Ramos (cell line): ENCODE measurements around the gene NAP1L5.

Source experiments
- in situ Hi-C: fragments of 300-500 bp; cut with MboI; formaldehyde crosslinking; loops from one replicate; pipeline ENCODE4 v1.14.3; 2022; ENCODE audit warnings: low sequenced_read_pairs; ENCODE audit not compliant: unreplicated experiment

NAP1L5 gene

DNA sequence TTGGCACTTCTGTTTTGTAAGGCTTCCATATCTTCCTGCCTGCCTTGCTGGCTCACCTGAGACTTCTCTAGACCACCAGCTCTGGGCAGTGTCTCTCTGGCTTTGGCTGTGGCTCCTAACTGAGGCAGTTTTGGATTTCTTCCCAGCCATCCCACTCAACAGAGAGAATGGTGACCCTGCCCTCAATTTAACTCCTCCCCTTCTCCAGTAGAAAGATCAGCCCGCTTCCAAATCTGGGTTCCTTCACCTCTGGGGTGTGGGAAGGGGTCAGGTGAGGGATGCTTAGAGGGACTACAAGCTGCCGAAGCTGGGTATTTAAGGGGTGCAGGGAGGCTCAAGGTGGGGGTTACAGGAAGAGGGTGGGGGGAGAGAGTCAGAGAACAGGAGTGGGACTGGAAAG, 23.7 kb downstream of the NAP1L5 start:
- in situ Hi-C loops, result no loop called here

DNA sequence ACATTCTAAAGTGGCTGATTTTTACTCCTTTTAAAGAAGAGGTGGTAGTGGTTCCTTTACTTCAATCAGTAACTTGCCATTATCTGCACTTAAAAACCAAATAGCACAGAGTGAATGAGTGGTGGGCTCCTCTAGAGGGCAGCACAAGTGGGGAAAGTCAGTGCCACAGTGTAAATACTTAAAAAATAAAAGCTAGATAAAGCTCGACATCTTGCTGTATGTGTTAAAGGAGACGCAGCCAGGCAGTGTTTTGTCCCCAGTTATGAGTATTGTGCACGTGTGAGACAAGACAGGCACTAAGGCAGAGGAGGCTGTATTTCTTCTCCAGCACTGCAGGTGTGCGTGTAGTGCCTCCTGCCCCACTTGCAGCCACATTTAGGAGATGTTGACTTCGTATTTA, 24.6 kb downstream of the NAP1L5 start:
- in situ Hi-C loops, result no loop called here

DNA sequence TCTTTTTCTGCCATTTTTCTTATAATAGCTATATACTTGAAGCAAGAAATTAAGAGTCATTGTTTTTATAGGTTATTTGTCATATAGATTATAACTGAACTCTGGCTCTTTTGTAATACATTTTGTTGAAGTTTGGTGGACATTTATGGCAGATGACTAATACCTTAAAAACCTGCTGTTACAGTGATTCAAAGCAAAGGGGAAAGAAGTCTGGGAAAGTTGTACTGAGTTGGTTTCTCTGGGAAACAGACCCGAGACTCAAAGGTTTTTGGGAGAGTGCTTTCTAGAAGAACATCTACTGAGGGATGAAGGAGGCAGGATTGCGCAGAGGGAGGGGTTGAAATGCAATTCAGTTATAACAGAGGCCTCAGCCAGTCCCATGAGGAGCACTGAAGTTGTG, 35.9 kb downstream of the NAP1L5 start:
- in situ Hi-C loops, result no loop called here

DNA sequence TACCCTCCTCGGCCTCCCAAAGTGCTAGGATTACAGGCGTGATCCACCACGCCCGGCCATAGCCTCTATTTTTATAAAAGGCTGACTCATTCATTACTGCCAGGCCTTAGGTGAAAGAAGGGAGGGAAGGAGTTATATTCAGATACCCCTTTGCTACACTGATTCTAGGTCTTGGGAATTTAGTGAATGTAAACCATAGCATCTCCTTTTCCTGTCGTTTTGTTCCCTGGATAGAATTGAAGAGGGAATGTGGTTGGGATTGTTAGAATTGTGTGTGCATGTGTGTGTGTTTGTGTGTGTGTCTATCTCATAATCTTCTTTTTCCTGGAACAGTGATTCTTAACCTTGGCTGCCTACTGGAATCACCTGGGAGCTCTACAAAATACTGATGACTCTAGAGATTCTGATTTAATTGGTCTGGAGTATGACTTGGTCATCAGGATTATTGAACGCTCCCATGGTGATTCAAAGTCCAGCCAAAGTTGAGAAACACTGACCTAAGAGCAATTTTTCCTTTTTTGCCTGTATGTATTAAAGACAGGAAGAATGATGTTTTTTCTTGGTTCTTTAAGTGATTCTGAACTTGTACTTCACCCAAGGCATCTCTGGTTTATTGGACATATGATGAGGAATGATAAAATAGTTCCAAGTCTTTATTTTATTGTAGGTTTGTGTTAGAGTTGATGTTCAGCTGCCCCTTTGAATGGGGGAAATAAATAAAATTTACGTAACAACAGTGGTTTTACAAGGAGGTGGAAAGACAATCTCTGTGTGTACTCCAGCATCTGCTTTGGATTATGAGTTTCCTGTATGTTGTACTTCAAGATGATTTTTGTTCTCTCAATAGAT, 37.0 kb downstream of the NAP1L5 start:
- in situ Hi-C loops, result no loop called here

DNA sequence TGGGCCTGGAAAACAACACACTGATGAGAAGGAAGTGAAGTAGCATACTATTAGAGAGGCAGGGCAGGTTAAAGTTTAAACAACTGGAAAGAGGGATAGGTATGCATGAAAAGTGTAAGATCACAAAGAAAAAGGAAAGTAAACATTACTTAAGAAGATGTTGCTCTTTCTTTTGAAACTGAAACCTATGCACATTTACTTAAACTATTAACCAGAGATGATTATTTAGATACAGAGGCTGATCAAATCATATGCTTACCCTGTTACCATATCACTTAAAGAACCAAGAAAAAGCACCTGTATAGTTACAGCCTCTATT, 37.8 kb downstream of the NAP1L5 start:
- in situ Hi-C loops, result no loop called here

DNA sequence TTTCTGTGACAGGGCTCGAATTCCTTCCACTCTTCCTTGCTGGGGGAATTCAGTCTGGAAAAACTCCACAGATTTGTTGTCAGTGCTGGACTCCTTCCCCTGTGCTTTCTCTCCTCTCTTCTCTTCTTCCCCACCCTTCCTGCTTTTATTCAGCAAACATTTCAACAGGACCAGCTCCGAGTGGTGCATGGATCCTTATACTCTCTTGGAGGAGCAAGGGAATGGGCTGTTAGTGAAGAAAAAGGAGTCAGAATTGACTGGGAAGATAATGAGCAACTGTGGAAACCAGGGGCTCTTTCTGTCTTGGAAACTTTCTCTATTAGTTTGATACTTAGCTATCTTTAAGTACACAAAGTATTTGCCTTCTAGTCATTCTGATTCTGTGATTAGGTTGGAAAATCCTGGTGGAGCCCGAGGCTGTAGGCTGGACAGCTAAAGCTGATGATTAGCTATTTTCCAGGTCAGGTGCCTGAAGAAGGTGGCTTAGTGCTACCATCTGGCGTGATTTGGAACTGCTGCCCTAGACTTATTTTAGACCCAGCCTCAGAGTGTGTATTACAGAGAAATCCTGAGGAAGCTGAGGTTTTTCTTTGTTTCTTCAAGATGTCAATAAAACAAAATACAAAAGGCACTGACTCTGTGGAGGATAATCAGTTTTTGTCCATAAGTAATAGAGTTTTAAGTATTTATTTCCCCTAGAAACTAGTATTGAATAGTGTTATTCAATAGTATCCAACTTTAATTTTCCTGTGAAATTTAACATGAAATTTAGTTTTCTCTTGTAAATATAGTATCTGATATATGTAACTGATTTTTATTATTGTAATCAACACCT, 38.4 kb downstream of the NAP1L5 start:
- in situ Hi-C loops, result no loop called here

DNA sequence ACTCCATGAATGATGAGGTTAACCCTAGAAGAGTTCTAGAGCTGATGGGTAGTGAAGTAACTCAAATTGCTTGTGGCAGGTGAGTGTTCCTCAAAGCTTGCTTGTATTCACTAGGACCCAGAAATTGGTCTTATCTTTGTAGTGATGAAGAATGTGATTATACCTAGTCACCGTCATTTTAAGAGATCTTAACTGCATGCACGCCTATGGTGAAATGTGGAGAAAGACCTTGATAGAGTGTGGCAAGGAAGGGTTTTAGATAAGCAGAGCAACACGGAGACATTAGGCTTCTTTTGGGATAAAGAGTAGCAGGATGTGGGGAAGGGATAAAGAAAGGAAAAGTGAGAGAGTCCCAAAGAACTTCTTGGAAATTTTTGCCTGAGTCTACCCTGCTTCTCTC, 42.4 kb downstream of the NAP1L5 start:
- in situ Hi-C loops, result no loop called here

DNA sequence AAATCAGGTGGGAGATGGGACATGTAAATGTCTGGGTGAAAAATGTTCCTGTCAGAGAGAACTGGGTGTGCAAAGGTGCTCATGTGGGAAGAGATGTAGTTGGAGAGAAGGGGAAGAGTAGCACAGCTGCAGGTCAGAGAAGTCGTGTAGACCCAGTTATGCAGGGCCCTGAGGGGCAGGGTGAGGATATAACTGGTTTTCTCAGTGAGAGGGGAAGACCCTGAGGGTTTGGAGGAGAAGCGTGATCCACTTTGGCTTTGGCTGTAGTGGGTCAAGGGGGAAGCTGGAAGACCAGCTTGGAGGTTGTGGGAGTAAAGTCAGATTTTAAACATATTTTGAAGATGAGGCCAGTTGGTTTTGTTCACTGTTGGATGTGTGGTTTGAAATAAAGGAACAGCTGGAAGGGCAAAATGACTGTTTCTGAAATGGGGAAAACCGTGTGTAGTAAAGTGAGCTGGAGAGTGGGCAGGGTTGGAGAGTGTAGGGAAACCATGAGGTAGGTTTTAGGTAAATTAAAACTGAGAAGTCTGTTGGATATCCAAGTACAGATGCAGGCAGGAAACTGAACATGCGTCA, 44.2 kb downstream of the NAP1L5 start:
- in situ Hi-C loops, result no loop called here

DNA sequence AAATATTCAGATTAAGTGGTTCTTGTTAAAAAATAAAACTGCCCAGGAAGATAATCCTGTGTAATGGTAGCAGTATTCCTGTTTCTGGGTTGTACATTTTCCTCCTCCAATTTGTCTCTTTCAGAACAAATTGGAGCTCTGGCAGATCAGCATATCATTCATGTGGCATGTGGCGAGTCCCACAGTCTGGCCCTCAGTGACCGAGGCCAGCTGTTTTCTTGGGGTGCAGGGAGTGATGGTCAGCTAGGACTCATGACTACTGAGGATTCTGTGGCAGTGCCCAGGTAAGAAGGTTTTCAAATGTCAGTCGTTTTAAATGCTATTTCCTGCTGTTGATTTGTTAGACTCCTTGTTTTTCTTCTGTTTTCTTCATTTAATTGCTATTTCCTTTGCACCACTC, 47.9 kb downstream of the NAP1L5 start:
- in situ Hi-C loops, result no loop called here

DNA sequence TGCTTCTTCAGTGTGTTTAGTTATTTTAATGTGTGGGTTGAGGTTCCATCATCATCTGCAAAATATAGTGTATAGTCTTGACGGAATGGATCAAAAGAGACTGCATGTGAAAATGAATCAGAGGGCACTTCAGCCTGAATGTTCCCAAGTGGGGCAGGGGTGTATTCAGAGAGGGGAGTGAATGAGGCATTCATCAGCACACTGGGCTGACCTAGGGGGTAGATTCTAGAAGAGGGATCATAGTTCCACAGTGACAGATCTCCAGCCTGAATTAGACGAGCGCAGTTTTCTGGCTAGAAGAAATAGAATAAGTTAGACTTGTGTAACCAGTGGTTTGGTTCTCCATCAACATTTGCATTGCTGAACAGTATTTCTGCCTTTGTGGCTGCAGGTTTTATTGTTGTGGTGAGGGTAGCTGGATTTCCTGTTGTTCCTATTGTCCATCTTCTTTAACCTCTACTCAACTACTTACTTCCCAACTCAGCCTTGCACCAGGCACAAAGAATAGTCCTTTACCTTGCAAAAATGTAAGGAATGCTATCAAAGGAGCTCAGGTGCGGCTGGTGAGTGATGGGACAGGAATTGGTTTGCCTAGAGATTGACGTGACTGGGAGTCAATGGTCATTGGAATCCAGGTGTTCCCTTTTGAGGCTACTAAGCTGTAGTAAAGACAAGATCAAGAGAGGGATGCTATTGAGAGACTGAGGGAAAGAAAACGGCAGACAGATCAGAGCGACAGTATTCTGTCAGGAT, 50.9 kb downstream of the NAP1L5 start:
- in situ Hi-C loops, result no loop called here

DNA sequence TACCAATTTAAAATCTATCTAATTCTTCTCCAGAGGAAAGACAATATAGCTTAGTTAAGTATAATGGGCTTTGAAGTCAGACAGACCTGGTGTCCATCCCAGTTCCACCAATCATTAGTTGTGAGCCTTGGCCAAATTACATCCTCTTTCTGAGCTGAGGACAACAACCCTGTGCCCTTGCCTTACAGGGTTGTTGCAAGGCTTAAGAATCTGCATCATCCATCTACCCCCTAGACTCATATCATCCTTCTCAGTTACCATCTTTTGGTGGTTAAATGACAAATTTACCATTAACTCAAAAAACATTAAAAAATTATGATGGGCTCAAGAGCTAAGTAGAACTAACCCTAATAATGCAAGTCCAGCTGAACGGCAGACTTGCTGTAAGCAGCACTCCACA, 51.6 kb downstream of the NAP1L5 start:
- in situ Hi-C loops, result no loop called here
